Measurements from ENCODE around the gene SUPT3H.

SUPT3H gene

DNA sequence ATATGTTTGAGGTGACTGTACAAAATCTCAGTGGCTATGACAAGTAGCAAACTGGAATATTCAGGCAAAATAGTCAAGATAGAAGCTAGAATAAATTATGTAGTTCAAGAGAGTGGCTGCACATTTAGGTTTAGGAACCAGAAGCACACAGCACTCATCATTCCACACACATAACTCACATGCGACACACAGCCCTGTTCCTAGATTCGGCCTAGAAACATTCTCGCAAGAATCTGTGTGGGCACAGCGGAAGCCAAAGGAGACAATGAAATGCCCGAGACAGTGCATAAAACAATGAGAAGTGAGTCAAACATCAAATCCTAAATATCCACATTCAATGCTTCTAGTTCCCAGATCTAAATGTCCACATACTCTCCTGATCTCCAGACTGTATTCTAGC, 9.5 kb upstream of the SUPT3H start:
- no peak for DNase-seq

DNA sequence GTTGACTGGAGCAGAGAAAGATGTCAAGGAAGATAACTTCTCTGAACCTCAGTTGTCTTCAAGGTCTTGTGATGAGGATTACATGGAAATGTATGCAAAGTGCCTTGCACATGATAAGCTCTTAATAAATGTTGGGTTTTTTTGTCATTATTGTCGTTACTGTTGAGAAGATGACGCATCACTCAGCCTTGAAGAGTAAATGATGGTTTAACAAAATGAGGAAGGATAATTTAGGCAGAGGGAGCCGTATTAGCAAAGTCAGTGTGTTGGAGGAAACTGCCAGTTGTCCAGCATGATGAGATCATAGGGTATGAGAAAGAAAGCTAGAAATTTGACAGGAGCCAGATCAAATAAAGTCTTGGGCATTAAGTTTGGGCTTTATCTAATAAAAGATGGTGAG, 8.8 kb upstream of the SUPT3H start:
- DNase-seq: no peak

DNA sequence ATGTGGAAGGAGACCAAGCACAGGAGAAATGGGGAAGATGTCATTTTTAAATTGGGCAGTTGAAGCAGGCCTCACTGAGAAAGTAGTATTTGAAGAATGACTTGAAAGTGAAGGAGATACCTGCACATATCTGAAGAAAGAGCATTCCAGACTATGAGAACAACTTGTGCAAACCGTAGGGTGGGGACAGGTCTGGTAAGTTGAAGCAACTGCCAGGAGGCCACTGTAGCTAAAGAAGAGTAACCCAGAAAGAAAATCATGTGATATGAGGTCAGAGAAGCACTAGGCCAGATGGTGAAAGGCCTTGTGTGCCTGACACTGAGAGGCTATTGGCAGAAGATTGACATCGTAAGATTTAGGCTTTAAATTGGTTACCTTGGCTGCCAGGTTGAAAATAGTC, 4.7 kb upstream of the SUPT3H start:
- no peak for DNase-seq

DNA sequence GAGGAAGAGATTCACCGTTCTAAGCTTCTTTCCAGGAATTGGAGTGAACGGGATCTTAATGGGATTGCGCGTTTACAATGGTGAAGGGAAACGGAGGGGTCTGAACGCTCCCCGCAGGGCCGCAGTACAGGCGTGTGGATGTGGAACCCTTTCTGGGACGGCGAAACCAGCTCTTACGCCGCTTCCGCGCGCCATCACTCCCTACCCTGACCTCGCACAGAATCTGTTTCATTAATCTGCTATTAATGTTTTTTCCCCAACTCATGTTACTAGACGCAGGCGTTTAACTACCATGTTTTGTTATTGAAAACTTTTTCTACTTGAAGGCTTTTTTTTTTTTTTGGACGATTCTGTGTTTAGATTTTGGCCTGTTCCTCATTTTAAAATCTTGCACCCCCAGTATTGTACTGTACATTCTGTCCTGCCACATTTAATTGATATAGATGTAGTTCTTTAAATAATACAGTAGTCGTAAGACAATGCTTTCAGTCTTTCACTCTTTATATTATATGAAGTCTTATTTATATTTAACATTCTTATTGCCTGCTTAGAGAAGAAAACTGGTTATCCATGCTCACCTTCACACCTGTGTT, 696 bp upstream of the SUPT3H start:
- DNase-seq: peak; percentile 82

DNA sequence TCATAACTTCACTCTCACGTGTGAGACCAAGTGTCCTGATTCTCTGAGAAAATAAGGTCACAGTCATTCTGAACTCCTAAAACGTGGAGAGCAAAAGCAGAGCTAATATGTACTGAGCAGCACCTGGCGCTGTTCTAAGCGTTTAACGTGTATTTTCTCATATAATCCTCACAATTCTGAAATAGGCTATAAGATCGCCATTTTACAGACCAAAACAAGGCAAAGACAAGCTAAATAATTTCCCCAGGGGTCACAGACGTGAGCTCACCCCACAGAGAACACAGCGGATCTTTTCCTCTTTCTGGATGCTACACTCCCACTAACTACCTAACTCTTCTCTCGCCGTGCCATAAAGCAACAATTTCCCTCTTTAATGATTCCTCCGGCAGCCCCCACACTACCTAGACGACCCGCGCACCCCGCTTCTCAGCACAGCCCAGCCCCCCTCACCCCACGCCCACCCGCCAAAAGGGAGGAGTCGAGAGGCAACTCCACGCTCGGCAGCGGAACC, 636 bp downstream of the SUPT3H start:
- no peak for DNase-seq

DNA sequence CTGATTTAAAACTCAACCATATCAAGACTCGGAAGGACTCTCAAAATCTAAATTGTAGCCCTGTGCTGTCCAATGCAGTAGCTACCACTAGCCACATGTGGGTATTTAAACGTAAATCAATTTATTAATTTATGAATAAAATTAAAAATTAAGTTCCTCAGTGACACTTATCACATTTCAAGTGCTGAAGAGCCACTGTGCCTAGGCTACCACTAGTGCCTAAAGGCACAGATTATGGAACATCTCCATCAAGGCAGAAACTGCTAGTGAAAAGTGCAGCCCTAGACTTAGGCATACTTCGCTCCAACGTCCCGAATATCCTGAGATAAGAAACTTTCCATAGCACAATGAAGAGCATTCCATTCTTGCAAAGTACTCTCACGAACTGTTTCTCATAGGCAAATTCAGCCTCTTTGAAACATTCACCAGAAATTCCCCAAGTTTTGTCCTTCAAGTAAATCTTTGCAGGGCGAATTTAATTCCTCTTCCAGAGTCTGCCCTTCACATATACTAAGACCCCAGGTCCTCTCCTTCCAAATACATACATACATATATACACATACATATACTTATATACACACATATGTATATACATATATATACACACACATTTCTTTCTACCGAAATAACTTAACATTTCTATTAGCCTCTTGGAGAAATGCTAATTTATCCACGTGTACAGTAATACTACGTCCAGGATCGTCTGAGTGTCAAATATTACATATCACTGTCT, 1.3 kb downstream of the SUPT3H start:
- no peak for DNase-seq

DNA sequence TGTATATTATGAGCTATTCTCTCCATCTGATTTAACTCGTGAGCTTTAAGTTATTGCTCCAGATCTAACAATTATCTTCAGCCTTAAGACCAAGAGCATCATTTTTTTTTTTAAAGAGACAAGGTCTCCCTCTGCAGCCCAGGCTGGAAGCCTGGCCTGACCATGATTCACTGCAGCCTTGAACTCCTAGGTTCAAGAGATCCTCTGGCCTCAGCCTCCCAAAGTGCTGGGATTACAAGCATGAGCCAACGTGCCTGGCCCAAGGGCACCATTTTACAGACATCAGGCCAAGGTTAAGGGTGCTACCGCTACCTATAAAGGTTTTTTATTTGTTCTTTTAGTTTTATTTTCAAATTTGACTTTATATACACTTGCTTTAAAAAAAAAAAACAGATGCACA, 2.3 kb downstream of the SUPT3H start:
- DNase-seq: no peak

DNA sequence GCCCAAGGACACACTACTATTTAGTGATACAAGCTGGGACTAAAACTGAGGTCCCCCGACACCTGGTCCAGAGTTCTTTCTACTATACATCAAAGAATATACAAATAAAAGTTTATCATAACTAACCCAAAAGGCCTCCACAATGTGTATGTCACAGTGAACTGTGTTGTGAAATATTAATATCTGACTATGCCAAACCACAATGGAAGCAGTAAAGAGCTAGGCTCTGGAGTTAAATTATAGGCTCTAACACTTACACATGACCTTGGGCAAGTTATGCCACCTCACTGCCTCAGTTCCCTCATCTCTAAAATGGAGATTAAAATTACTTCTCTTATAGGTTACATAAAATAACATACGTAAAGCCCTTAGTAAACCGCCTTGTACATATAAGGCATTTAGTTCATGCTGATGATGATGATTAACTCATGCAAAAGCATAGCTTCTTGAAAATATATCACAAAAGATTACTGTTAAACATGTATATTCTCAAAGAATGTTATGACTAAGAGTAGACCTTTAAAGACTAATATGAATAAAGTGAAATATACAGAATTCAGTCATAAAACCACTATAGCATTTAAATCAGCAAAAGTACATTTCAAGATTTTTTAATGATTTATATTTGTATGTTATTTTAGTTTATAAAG, 5.7 kb downstream of the SUPT3H start:
- DNase-seq: no peak

DNA sequence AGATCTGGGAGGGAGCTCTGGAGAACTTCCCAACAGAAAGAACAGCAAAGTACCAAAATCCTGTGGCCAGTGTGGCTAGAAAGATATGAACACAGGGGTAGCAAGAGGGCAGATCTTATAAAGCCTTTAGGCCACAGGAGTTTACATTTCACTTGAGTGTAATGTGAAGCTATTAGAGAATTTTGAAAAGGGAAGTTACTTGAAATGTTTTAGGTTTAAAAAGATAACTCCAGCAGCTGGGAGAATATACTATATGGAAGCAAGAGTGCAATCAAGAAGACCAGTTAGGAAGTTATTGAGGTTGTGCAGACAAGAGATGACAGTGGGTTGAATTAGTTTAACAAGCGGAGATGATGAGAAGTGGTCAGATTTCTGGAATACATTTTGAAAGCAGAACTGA, 7.9 kb downstream of the SUPT3H start:
- DNase-seq: no peak

DNA sequence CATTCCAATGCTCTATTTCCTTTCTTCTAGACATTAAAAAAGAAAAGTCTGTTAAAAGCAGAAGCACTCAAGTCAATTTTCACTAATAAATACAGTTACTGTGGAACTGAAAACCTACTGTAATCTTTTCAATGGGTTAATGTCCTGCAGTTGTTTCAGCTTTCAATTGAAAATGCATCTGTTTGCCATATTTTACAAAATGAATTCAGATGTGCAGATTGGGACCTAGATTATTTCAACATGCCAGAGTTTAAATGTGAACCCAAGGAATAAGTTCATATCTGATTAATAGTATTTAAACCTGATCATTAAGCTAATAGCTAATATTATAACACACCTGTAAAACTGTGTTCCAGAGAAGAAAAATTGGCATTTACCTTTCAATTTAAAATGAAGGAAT, 9.7 kb downstream of the SUPT3H start:
- no peak for DNase-seq

DNA sequence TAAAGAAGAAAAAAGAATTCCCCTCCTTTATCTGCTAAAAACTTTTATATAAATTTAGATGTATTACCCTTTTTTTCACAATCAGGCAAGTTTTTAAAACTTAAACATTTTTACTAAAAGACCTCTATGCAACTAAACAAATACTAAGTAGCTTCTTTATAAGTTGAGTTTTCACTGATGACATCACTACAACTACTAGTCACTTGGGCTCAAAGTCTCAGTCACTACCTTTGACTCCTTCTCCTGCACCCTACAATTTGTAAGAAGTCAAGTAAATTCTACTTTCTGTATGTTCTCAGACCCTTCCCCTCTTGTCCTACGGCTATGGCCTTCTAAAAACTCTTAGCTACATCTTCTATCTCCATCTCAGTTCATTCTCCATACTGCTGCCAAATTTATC, 11.2 kb downstream of the SUPT3H start:
- no peak for DNase-seq

DNA sequence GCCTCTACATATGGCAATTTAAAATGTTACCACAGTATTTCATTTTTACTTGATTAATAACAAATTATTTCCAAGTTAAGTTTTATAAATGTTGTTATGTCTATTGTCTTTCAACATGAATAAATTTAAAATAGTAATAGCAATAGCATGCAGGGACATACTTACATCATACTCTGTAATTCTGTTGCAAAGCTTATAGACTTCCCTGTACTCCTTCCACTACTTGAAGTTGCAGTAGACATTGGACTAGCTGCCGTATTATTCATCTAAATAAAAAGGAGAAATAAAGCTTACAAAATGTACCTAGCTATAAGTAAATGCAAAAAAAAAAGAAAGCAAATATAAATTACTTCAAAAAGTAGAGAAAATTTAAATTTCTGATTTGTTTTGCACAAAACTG, 12.7 kb downstream of the SUPT3H start:
- no peak for DNase-seq

DNA sequence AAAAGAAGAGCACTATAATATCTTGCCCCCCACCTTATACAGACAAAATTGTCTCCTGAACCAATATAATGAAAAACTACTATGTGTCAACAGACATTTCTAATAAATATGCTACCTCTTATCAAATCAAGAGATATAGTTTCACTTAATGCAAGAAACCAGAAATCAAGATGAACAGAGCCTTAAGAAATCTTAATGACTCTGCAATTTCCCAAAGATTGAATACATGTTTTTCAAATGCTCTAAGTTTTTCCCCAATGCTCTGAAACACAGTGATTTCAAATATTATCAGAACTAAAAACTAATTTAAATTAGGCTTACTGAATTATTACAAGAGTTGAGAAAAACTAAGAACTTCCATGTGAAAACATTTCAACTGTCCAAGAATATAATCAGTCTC, 13.3 kb downstream of the SUPT3H start:
- no peak for DNase-seq

DNA sequence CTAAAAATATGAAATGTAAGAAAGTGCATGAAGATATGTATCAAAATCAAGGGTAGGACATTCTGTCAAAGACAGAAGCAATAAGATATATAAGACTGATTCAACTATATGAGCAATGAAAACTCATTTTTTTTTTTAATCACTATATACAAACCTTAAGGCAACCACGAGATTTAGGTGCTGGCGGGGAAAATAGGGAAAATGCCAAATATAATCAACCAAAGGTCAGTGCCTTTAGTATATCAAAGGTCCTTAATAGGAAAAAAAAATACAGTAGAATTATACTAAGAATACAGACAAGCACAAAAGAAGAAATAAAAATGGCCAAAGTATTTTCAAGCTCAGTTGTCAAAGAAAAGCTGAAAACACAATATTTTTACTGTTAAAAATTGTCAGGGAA, 24.1 kb downstream of the SUPT3H start:
- DNase-seq: no peak

DNA sequence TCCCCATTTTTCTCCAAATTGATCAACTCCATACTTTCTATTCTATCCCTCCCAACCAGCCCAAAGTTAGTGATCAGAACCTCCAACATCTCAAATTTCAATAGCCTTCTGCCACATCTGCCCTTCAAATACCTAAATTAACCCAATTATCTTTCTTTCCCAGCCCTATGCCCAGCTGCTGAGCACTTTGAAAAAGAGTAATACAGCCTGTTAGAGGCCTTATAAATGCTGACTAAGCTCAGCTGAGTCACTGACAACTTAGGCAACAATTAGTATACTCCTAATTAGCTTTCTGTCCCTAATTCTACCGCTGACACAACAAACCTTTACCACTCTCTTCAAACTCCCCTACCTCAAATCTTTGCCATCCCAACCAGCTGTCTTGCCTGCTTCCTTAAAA, 26.1 kb downstream of the SUPT3H start:
- DNase-seq: no peak

DNA sequence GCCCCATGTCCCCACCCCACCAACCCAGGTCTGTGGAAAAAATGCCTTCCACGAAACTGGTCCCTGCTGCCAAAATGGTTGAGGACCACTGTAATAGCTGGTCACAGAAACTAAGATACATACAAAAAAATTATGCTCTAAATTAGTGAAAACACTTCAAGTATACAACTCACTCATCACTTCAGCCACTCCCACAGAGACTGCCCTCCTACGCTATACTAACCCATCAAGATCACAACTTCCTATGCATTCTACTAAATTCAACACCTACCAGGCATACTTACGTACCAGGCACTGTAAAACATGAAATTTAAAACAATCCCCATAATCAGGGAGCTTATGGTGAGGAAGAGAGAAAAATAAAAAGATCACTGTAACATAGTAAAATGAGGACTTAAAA, 26.7 kb downstream of the SUPT3H start:
- no peak for DNase-seq

DNA sequence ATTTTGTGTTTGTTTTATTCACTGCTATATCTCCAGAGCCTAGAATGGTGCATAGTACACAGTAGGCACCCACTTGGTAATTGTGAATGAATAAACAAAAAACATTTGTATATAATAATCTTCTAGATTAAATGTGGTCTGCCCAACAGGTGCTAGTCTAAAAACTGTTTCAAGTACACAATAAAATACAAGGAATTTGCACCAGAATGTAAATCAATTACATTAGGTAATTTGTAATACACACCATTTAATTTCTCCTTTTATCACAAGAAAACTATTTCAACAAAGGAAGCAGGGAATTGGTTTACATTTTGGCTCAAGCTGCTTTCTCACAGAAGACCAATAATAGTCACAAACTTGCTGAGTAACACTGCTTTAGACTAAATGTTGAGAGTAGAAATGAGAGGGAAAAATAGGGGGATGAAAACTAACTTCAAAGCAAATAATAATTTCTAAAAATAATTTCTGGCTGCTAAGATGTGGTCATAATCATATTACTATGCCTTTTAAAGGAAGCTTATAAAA, 27.5 kb downstream of the SUPT3H start:
- no peak for DNase-seq

DNA sequence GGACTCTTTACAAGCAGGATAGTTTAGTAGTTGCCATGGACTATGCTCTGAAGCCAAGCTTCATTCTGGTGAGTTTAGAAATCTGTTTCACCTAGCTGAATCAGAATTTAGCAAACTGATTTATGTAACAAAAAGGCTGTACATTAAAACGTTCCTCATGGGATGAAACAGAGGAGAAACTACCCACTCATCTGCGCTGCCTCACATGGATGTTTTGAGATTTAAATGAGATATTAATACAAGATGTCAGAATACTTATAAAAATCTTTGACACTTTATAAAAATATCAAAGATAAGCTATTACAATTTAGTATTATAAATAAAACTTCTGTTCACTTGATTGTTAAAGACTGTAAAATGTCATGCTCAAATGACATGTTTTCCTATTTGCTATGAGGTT, 32.8 kb downstream of the SUPT3H start:
- no peak for DNase-seq

DNA sequence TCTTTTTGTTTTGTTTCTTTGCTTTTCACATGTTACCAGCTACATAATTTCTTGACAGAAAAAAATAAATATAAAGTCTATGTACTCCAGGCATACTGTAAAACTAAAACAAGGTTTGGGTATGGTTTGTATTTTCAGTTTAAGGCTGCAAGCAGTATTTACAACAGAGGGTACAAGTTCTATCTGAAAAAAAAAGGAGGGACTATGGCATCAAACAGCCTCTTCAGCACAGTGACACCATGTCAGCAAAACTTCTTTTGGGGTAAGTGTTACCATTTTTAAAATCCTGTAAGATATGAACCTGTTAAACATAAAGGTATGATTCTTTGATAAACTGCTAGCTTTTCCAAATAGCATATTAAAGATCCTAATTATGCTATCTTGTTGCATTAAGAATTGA, 49.2 kb downstream of the SUPT3H start:
- DNase-seq: no peak

DNA sequence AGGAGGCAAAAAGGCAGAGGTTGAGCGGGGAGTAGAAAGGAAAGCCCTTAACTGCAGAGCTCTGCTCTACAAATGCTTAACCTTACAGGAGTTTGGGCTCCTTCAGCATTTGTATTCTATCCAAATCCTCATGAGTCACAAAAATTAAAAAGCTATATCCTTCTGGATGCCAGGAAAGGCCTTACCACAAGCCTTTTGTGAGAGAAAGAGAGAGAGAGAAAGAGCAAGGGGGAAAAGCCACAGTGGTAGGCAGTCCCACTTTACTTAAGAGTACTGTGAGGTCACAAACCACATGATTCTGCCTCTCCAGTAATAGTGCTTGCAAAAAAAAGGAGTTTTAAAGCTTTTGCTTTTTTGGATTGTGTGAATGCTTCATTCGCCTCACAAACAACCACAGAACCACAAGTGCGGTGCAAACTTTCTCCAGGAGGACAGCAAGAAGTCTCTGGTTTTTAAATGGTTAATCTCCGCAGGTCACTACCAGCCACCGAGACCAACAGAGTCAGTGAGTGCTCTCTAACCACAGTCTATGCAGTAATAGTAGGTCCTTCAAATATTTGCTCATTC, 49.7 kb downstream of the SUPT3H start, which contains the start of gene RUNX2:
RUNX2 (plus strand) TSS at position 375 of the 567 bp plus-strand sequence. CDS start 397 bp downstream, outside the sequence.
- DNase-seq: no peak

DNA sequence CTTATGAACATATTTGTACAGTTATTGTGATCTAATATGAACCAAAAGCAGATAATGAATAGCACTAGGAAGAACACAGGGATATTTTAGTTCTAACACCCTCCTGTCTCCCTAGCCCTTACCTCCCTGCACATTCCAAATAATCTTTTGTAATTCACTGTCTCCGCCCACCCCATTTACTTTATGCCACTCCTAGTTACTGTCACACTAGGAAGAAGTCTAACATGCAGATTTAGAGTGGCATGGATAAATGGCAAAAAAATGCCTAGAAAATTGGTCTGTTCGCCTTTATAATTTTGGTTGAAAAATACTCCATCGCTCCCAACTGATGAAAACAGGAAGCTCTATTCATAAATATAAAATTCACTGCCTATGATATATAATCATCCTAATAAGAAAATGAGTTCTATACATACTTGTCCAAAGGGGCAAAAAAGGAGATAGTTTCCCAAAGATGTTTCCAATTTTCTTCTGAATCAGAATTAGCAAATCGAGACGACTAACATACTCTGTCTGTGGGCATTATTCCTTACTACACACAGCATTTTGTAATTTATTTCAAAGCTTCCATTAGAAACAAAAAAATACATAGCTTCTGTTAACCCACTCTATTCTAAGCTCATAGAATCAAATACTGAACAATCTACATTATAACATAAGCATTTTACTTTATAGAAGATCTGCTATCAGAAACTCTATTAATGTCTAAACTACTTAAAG, 50.9 kb downstream of the SUPT3H start:
- DNase-seq: no peak

DNA sequence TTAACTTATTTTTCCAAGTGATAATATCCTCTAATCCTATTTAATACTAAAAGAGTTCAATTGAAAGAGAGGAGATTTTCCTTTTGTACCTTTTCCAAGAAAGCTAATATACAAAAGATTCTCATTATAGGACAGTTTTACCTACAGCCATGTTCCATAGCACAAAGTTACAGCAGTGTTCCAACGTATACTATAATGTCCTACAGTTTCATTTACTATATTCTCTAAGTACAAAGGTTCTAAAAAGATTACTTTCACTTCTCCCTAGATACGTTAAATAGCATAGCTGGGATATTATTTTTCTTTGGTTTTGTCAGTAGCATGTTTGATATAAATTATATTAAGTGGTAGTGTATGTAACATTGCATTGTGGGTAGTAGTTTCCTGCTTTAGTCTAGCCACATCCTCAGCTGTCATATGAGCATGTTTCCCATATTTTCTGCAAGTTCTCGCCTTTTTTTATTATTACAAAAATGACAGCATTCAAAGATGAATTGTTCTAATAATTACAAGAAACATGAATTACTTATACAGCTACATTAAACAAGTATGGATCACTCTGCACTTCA, 54.0 kb downstream of the SUPT3H start:
- DNase-seq: no peak

DNA sequence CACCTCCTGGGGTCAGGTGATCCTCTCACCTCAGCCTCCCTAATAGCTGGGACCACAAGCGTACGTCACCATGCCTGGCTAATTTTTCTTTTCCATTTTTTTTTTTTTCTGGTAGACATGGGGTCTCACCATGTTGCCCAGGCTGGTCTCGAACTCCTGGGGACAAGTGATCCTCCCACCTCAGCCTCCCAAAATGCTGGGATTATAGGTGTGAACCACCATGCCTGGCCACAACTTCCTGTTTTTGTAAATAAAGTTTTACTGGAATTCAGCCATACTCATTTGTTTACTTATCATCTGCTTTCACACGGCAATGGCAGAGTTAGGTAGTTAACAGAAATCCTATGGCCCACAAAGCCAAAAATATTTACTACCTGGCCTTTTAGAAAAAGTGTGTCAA, 57.4 kb downstream of the SUPT3H start:
- no peak for DNase-seq

Data from NCI-H1694 treated with DMSO at 0.1 percent for 48 hours (cell line).